Right lobe of liver (tissue), 6 donors: ENCODE data around the gene CYP3A7. TPM values are rescaled to one million over a fixed set of nuclear protein-coding genes. Genes with fewer than 3 reads are reported as not detected.

Experiments used
- ATAC-seq, 4 donors: fragments of 200-7000 bp; cut with Tn5 transposase; one replicate each; pipeline ENCODE4 v1.9.1; 2020; ENCODE audit warnings: mild to moderate bottlenecking in 4 of 4, moderate library complexity in 4 of 4
- DNase-seq, 3 donors: peaks; one replicate each; pipeline ENCODE4 v3.0.0-alpha.2; 2020
- H3K27ac ChIP-seq, 3 donors: fragments of 200-600 bp; one replicate each; pipeline ENCODE4 v1.8.0; 2022
- H3K27me3 ChIP-seq, 2 donors: fragments of 200-600 bp; one replicate each; pipeline ENCODE4 v1.8.0; 2022
- H3K36me3 ChIP-seq, 4 donors: fragments of 200-600 bp; sonication (generic) in 1 of 4; one replicate each; pipeline versions ENCODE4 v1.5.1 to v1.8.0; 2017 to 2022; ENCODE audit warnings: control low read depth in 1 of 4
- H3K4me1 ChIP-seq, 4 donors: fragments of 200-600 bp; sonication (generic) in 1 of 4; one replicate each; pipeline versions ENCODE4 v1.5.1 to v1.8.0; 2017 to 2022; ENCODE audit warnings: control low read depth in 1 of 4
- H3K4me3 ChIP-seq, 3 donors: fragments of 200-600 bp; one replicate each; pipeline ENCODE4 v1.8.0; 2022
- H3K9me3 ChIP-seq, 4 donors: fragments of 200-600 bp; sonication (generic) in 1 of 4; one replicate each; pipeline versions ENCODE4 v1.5.1 to v1.8.0; 2017 to 2022; ENCODE audit warnings: control low read depth in 1 of 4
- CTCF ChIP-seq, 4 donors: fragments of 200-600 bp in 3 of 4; fragments of 450-650 bp in 1 of 4; IDR thresholded peaks; one replicate each; pipeline versions ENCODE4 v1.5.1 to v1.8.0; 2016 to 2022; ENCODE audit warnings: antibody characterized with exemption in 4 of 4, mild to moderate bottlenecking in 2 of 4
- POLR2A ChIP-seq: fragments of 450-650 bp; IDR thresholded peaks from one replicate; pipeline ENCODE4 v1.6.1; 2017; ENCODE audit warnings: antibody characterized with exemption, mild to moderate bottlenecking
- WGBS: methylation state at CpG from one replicate; pipeline ENCODE4 v1.1.6; 2018; ENCODE audit warnings: low coverage, low lambda C conversion rate; ENCODE audit not compliant: insufficient coverage; ENCODE audit errors: missing lambda C conversion rate; 5-methylcytosine and 5-hydroxymethylcytosine counted together
- intact Hi-C, 2 donors: fragments of 100-400 bp; cut with DNase I; formaldehyde crosslinking; loops; one replicate each; pipeline versions ENCODE4 v1.11.2 to v1.14.1; 2022
- total RNA-seq, 6 experiments: library from RNA; depleted of rRNA in 2 of 6; stranded (reverse); fragments of >200 nt in 2 of 6; fragmentation: NEBNext Ultra II Directional in 3 of 6; extraction: Animal tissue kit (Norgen Biotek cat#: 25700) in 3 of 6; gene quantifications; one replicate each; pipeline versions ENCODE4 v1.1.0 to v1.2.4, GENCODE V29; 2016 to 2023
- donor health status: DM: no; HTN: yes; CAD: no.
- donor health status: DM: no; HTN: no; CAD: no.
- donor health status: DM: no; HTN: no; CAD: no.
- donor health status: DM: no; HTN: yes; CAD: no.
- donor health status: DM: no; HTN: yes; CAD: no.

CYP3A7 gene
- total RNA-seq, 6 experiments from 2014 or later = 19.8 to 623 (median 340) TPM

- DNase-seq = no peak
- Histone ChIP-seq H3K27me3 (no peaks in the 10 kb centered on the region), H3K9me3 (no peaks in the 10 kb centered on the region), H3K4me3 (no peak overlapping the region), H3K4me1 (no peaks in the 10 kb centered on the region), H3K36me3 (peaks cover 0 to 89% (median 48%) of the 10 kb centered on the region in 4 donors), H3K27ac (peak overlapping the region in 1 of 3 donors; percentile 4)
- TF ChIP-seq POLR2A (peak; percentile 19), CTCF (IDR thresholded peaks at IDR 0.05) (no peak)
- no peak for ATAC-seq
- 60% methylated on average over 3 of the region's 3 CpGs for WGBS
- intact Hi-C loops = loop anchor here in 1 of 2 donors (10.0 kb wide), 1 partner anchor 165 kb away; no protein-coding TSS in a partner anchor
These were observed 65.2 kb downstream of the CYP3A7 start for GRCh38 chr7:99669782-99670181.

GRCh38 chr7:99668541-99668940 lies 66.5 kb downstream of the CYP3A7 start:
- H3K9me3 ChIP-seq = no peaks in the 10 kb centered on the region
- WGBS = 62% methylated on average over 7 of the region's 8 CpGs
- peak in 1 of 3 donors; percentile 46 for DNase-seq
- H3K36me3 ChIP-seq = peaks cover 0 to 90% (median 49%) of the 10 kb centered on the region in 4 donors
- intact Hi-C loops = no loop called here
- ATAC-seq = peak; percentile 1 to 26 (median 2)
- no peak overlapping the region for H3K4me3 ChIP-seq
- TF ChIP-seq POLR2A = no peak
- TF ChIP-seq CTCF (IDR thresholded peaks at IDR 0.05) = no peak
- no peaks in the 10 kb centered on the region for H3K27me3 ChIP-seq
- no peaks in the 10 kb centered on the region for H3K4me1 ChIP-seq
- peak overlapping the region in 1 of 3 donors; percentile 4 for H3K27ac ChIP-seq

- TF ChIP-seq CTCF (IDR thresholded peaks at IDR 0.05) (no peak), POLR2A (no peak)
- H3K27me3 ChIP-seq = no peaks in the 10 kb centered on the region
- H3K9me3 ChIP-seq = no peaks in the 10 kb centered on the region
- H3K4me1 ChIP-seq = no peaks in the 10 kb centered on the region
- H3K36me3 ChIP-seq = peaks cover 0 to 90% (median 54%) of the 10 kb centered on the region in 4 donors
- H3K4me3 ChIP-seq = no peak overlapping the region
- intact Hi-C loops = no loop called here
- ATAC-seq (peak; percentile 1 to 30 (median 10)), DNase-seq (no peak)
- WGBS = 81% methylated on average over 2 of the region's 2 CpGs
- no peak overlapping the region for H3K27ac ChIP-seq
These were observed 67.8 kb downstream of the CYP3A7 start for GRCh38 chr7:99667179-99667578.

- 67% methylated on average over 1 of the region's 1 CpG for WGBS
- Histone ChIP-seq H3K27ac (peak overlapping the region in 1 of 3 donors; percentile 16), H3K36me3 (peaks cover 0 to 93% (median 59%) of the 10 kb centered on the region in 4 donors), H3K9me3 (no peaks in the 10 kb centered on the region), H3K4me1 (no peaks in the 10 kb centered on the region), H3K27me3 (no peaks in the 10 kb centered on the region), H3K4me3 (no peak overlapping the region)
- DNase-seq = no peak
- intact Hi-C loops = no loop called here
- ATAC-seq = peak in 2 of 4 donors; percentile 1 to 3
- TF ChIP-seq POLR2A (no peak), CTCF (IDR thresholded peaks at IDR 0.05) (no peak)
These were observed 69.0 kb downstream of the CYP3A7 start for GRCh38 chr7:99666013-99666395.
